HG02970 (cell line): Measurements from ENCODE around the gene DEPP1.

ENCODE experiments used
- ATAC-seq: cut with Tn5 transposase; IDR thresholded peaks from one replicate; pipeline ENCODE4 v1.9.1; 2021; ENCODE audit warnings: mild to moderate bottlenecking, moderate library complexity, moderate number of reproducible peaks; ENCODE audit not compliant: unreplicated experiment, low FRiP score

DEPP1 gene

DNA sequence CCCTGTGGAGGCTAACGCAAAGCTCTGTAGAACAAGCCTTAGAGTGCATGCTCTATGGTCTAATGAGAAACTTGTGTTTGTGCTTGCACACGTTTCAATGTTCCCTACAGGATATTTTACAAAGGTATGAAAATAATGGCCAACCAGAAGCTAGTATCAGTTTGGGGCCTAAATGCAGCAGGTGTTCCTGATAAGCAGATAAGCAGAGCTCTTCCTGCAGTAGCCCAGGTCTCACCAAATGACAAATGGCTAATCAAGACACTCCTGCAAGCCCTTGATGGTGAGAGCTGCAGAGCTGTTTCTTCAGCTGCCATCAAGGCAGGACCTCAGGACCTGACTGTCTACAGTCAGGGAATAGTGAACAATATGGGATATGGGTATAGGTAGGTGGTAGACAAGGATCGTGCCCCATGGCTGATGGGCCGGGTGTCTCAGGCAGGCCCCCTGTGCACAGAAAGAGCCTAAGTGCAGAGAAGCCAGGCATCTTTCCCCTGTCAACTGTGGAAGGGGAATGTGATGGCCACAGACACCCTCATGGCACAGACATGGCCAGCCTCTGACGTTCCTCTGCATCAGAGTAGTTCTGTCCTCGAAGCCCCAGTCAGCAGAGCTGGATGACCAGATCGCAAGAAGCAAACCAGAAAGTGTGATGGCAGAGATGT lies 42.2 kb downstream of the DEPP1 start:
- ATAC-seq, result no peak

DNA sequence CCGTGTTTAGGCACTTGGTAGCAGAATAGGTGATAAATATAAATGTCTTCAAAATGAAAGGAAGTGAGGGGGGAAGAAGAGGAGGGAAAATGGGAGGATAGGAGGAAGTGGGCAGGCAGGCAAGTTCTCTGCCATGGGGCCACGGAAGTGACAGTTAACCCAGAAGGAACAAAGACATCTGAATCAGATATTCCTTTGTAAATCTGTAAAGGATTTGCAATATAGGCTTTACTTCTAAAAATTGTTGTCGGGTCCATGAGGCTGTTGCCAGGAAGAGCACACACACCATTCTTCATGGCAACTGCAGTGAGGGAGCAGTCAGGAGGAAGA lies 42.7 kb downstream of the DEPP1 start:
- no peak for ATAC-seq

DNA sequence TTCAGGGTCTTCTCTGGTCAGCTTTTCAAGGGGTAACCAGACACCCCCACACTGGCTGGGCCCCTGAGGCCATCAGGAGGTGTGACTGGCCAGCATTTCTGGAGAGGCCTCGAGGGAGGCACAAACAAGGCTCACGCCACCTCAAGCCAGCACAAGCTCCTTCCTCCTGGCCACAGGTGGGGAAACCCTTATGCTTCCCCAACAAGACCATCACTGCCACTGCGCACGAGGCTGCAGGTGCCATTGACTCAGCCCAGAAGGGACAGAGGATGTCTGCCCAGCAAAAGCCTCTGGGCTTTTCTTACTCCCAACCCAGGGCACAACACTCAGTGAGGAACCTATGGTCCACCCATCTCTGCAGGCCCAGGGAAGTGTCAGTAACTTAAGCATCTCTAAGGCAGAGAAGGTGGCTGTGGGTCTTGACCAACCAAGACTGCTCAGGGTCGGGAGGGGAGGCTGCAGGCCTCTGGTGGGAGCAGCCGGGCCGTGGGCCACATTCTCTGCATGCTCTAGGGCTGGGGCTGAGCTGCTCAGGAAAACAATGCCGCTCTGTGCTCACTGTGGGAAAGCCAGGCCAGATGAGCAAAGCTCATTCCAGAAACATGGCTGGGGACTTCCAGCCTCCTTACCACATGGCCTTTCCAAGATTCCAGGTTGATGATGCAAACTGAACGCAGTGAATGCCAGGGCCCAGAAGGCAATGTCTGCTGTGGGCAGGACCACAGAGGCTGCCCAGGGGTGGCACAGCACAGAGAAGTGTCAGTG lies 43.2 kb downstream of the DEPP1 start:
- no peak for ATAC-seq

DNA sequence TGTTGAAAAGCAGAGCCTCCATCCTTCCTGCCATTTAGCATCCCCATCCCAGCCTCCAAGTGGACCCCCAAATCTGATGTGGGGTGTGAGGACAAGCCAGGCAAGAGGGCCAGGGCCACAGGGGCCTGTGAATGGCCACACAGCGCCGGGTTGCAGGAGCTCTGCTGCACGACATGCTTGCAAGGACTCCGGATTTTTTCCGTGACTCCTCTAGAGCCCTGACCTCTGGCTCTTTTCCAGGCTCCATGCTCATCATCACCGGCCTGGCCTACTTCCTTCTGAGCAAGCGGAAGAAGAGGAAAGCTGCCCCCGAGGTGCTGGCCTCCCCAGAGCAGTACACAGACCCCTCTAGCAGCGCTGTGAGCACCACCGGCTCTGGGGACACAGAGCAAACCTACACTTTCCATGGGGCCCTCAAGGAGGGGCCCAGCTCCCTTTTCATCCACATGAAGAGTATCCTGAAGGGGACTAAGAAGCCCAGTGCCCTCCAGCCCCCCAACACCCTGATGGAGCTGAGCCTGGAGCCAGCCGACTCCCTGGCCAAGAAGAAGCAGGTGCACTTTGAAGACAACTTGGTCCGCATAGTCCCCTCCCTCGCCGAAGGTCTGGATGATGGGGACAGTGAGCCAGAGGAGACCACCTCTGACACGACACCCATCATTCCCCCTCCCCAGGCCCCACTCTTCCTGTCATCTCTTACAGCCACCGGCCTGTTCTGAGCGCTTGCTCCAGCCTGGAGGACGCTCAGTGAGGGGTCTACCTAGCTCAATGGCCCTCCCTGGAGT lies 44.0 kb downstream of the DEPP1 start:
- ATAC-seq, result no peak

DNA sequence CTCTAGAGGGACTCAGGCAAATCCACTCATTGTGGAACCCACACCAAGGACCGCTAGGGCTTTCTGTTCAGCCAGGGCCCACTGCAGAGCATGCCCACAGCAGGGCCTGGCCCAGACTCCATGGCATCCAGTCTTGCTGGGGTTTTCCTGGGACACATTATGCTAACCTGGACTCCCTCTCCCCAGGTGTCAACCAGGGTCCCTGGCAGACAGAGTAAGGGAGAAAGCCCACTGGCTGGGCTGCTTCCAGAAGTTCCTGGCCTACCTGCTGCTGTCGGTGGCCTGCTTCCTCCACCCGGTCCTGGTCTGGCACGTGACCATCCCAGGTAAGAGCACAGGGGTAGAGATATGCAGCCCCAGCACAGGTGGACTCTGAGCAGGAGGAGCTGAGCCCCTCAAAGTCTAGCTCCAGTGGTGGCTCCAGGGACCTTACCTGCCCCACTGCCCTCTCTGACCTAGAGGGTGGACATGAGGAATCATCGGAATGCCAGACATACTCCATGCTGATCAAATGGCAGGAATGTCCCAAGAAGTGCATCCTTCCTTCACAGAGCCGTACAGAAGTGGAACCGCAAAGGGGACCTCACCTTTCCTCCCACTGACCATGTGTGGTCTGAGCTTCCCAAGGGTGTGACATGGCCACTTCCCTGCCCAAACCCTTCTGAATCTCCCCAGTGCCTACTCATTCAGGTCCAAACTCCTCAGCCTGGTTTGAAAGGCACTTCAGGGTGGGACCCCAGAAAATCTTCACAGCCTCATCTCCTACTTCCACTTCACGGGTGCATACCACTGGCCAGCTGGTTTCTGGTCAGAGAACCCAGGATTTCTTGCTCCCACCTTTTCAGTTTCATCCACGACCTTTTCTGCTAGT lies 44.9 kb downstream of the DEPP1 start:
- ATAC-seq, result no peak

DNA sequence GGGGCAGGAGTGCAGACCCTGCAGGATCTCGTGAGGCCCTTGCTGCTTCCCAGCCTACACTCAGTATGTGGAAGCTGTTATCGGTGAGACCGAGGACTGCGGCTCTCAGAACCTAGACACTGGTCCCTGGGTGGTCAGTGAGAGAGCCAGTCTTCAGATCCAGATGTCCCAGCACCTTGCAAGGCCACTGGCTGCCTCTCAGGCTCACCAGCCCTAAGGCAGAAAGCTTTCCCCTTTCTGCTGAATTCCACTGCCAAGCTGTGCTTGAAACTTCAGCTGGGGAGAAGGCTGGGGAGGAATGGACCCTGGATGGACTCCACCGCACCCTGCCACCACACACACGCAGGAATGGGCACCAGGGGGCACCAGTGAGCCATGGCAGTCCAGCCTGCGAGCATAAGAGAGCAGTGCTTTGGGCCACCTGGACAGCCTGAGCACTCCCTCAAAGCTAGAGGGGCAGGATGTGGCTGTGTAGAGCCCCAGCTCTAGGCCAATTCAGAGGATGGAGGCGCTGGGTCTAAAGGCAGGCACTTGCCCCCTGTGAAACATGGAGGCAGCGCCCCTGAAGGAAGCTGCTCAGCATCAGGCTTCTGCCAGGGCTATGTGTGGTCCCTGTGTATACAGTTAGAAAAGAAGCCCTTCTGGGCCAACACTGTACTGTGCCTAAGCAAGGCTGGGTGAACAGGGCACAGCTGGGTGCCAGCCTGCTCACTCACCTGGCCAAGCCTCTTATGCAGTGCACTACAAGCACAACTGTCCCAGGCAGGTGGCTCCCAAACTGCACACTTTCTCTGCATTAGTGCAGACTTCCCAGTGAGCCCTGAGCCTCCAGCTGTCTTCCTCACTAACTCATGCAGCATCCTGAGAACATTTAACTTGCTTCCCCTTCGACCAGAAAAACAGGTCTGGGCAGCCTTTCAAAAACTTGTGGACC lies 45.8 kb downstream of the DEPP1 start:
- ATAC-seq, result peak; percentile 82

DNA sequence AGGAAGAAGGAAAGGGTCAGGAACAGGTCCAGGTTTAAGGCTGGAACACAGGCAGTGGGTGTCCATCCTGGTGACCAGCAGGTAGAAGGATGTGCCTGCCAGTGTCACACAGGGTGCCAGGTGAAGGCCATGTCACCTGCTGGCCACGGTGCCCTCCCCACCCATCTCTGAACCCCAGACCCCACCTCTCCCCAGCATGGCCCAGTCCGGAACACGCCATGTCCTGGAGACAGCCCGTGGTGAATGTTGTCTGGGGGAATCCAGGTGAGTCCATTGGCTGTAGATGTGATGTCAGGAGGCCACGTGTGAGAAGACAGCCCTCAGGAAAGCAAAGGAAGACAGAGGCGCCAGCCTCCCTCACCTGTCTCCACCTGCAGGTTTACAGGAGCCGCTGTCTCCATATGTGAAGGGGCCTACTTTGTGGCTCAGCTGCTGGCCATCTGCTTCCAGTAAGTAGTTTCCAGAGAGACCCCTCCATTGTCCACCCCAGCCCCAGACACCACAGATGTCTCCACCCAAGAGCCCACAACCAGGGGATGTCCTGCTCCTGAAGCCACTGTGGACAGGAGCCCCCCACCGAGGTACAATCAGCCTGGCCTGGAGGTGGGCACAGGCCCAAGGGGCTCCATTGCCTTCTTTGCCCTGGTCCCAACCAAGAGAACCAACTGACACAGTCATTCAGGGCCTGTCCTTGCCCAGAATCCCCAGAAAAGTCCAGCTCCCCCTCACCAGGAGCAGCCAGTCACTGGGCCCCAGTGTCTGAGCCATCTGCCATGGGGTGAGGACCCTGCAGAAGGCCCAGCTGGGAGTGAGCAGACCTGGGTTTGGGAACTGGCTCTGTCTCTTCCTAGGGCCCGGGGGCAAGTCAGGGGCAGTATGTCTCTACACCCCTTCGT lies 46.7 kb downstream of the DEPP1 start:
- ATAC-seq, result no peak

DNA sequence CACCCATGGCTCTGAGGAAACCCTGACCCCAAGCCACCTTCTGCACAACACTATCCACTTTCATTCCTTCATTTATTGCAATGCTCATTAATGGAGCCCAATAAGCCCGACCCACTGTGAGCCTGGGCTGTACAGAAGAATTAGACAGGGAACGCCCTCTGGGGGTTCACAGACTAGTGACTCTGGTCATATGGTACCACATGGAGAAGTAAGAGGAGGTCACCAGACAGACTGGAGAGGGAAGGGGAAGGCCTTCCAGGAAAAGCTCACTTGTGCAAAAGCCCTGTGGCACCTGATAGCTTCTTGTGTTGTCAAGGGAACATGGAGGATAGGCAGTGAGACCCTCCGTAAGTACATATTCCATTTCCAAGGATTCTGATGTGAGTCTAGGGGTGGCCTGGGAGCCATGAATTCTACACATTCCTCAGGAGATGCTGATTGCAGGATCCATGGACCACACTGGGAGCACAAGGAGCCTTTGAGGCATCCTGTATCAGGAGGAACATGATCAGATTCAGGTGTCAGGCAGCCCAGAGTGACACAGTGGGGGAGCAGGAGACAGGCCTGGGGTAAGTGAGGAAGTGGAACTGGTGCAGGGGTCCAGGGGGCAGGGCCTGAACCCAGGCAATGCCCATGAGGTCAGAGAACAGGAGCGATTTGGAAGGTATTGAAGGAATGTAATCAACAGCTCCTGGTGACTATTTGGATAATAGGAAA lies 47.5 kb downstream of the DEPP1 start:
- ATAC-seq, result no peak

DNA sequence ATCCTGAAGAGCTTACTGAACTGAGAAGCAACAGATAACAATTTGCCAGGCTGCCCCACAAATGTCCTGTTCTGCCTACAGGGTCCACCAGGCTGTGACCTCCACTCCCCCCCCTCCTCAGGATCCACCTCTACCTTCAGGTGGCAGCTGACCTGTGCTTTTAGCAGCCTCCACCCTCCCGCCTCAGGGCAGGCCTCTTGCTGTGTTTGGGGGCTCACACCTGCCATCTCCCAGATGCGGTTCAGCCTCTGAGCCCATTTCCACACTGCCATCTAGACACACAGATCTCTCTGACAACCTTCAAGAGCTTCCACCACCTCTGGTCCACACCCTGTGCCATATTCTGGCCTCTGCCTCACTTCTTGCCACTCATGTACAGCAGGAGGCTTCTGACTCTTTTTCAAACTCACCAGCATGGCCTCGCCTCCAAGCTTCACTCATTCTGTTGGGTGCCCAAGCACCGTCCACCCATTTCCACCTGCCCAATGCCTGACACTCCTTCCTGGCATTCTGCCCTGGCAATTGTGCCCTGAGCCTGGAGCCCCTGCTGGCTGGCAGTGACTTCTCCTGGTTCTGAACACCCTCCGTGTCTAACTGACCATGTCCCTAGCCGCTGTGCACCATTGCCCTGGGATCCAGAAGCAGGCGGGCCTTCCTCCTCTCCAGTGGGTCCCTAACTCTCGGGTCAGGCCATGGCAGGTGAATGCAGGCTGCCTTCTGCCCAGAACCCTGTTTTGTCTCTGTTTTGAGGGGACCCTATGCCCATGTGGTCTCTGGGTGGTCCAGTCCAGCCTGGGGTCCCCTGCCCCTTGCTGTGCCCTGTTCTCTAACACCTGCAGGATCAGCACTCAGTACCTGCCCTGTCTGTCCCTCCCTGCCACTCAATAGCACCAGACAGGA lies 49.0 kb downstream of the DEPP1 start:
- no peak for ATAC-seq

DNA sequence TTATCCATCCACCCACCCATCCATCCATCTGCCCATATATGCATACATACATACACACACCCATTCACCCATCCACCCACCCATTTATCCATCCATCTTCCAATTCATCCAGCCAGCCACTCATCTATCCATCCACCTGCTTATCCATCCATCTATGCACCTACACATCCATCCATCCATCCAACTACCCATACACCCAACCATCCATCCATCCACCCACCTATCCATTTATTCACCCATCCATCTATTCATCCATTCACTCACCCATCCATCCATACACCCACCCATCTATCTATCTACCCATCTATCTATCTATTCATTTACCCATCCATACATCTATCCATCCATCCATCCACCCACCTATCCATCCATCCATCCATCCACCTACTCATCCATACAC lies 50.1 kb downstream of the DEPP1 start:
- ATAC-seq, result no peak

DNA sequence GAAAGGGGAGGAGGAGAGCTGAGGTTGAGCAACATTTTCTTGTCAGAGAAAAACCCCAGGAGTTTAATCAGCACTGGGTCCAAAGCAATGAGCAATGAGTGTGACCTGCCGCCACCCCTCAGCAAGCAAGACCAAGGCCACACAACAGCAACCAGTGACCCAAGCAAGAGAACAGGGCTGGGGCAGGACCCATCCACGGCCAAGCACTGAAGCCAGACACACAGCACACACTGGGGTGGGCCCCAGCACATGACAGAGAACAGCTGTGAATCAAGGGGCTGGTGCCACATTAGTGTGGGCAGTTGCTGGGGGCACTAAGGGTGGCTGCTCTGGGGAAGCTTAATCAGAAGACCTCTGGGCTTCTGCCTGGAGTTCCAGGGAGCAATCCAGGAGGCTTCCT lies 51.3 kb downstream of the DEPP1 start:
- ATAC-seq, result no peak

DNA sequence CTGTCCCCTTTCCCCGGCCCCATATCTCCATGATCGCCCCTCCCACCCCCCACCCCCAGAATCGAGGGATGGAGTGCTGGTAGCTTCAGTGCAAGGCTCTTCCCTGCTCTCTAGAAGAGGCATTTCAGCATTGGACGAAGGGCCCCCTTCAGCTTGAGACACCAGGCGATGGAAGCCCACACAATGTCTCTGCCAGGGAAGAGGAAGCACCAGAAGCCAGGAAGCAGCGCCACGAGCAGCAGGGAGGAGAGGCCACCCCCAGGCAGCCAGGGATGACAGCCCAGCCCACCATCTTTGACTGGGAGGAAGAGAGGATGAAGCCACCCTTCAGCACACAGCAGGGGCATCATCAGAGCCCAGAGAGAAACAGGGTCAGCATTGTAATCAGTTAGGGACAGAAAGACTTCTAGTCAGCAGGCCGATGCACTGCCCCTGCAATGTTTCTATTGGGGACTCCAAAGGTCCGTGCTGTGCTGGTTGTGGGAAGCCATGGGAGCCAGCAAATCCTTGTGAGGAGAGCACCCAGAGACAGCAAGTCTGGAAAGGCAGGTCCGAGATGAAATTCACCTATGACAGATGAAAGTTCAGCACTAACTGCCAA lies 51.8 kb downstream of the DEPP1 start:
- no peak for ATAC-seq
